Measurements from ENCODE around the gene TBX2. TPM values are rescaled to one million over a fixed set of nuclear protein-coding genes. Genes with fewer than 3 reads are reported as not detected.

TBX2 gene
- total and polyA plus RNA-seq, 2 of the 13 experiments (the other 11 are each of a cell fraction or from before 2014, with no cell fraction given): 2.8 to 15.3 TPM

GRCh38 chr17:61436995-61437704 lies 37.5 kb downstream of the TBX2 start:
- intact Hi-C loops (cut with micrococcal nuclease; ENCODE audit: unreplicated experiment): no loop called here
- DNase-seq (ENCODE audit: low spot score) (no peak), FAIRE-seq (no peak), ATAC-seq (no peak)
- TF ChIP-seq ZNF280B (CRISPR knock-in tag; IDR thresholded peaks at IDR 0.05; ENCODE audit: borderline replicate concordance): no peak
- no peak for TF ChIP-seq TRIM24 (CRISPR knock-in tag; IDR thresholded peaks at IDR 0.05)
- no peak for TF ChIP-seq ARID4A (CRISPR knock-in tag; IDR thresholded peaks at IDR 0.05; ENCODE audit: borderline replicate concordance)
- TF ChIP-seq ZNF160 (CRISPR knock-in tag; IDR thresholded peaks at IDR 0.05): peak; percentile 99
- peak in 1 of 2 experiments; percentile 24; a peak in 1 of 4 replicates for TF ChIP-seq MAFK (conservative IDR thresholded peaks at IDR 0.05 in 1 of 2, IDR thresholded peaks at IDR 0.05 in 1 of 2; ENCODE audit: low read length in 2 of 2)
- no peak for TF ChIP-seq ZFP82 (CRISPR knock-in tag; IDR thresholded peaks at IDR 0.05; ENCODE audit: borderline replicate concordance)
- in situ Hi-C loops (cut with HindIII; ENCODE audit: extremely low pct_ligation_motif_present, low pct_unique_long_range_greater_than_20kb): no loop called here
- Histone ChIP-seq H3K36me3 (replicated peaks in 1 of 2; ENCODE audit: control insufficient read depth in 1 of 2, insufficient read depth in 2 of 2, low read length in 2 of 2) (no peaks in the 10 kb centered on the region), H3K9me3 (ENCODE audit: low read length) (peaks cover 23% of the 10 kb centered on the region; the same call in 1 of the 2 replicates), H3K27me3 (ENCODE audit: control insufficient read depth in 1 of 2, insufficient read depth in 2 of 2, low read length in 2 of 2) (no peaks in the 10 kb centered on the region), H3K9ac (ENCODE audit: insufficient read depth, low read depth, low read length) (no peak overlapping the region), H2AFZ (ENCODE audit: low read length) (no peak overlapping the region), H3K4me1 (ENCODE audit: insufficient read depth, low read length) (peaks cover 5% of the 10 kb centered on the region), H3K4me2 (ENCODE audit: low read depth, low read length) (no peak overlapping the region), H3K4me3 (replicated peaks in 1 of 3; ENCODE audit: insufficient read depth in 1 of 3, low read depth in 2 of 3, low read length in 3 of 3) (no peak overlapping the region), H3K79me2 (ENCODE audit: insufficient read depth, low read length) (no peaks in the 10 kb centered on the region), H4K20me1 (ENCODE audit: insufficient read depth, low read length) (no peaks in the 10 kb centered on the region), H3K27ac (ENCODE audit: extremely low read length, insufficient read depth, low read length) (no peak overlapping the region)
- CTCF ChIA-PET (ENCODE audit: low intra/inter-chr PET ratio, low total read pairs): no interaction called here
- no TSS peak for BruUV-seq (replicated peaks)
- POLR2A ChIA-PET: no interaction called here
